Ascending aorta (tissue), 2 donors: ENCODE measurements around the gene BIRC5. TPM values are rescaled to one million over a fixed set of nuclear protein-coding genes. Genes with fewer than 3 reads are reported as not detected.

Experiments
- DNase-seq, 2 donors: peaks; one replicate each; pipeline ENCODE4 v3.0.0-alpha.2; 2019; ENCODE audit warnings: low spot score in 2 of 2
- H3K27ac ChIP-seq, 2 donors: fragments of 200-600 bp; sonication (generic); one replicate each; pipeline ENCODE4 v1.5.1; 2016 to 2017; ENCODE audit warnings: mild to moderate bottlenecking in 1 of 2
- H3K27me3 ChIP-seq: fragments of 200-600 bp; sonication (generic); one replicate; pipeline ENCODE4 v1.5.1; 2017
- H3K36me3 ChIP-seq, 2 donors: fragments of 200-600 bp; sonication (generic); one replicate each; pipeline ENCODE4 v1.5.1; 2016
- H3K4me1 ChIP-seq, 2 donors: fragments of 200-600 bp; sonication (generic); one replicate each; pipeline ENCODE4 v1.5.1; 2016 to 2017; ENCODE audit warnings: mild to moderate bottlenecking in 1 of 2
- H3K4me3 ChIP-seq, 2 donors: fragments of 200-600 bp; sonication (generic); one replicate each; pipeline ENCODE4 v1.5.1; 2016 to 2017; ENCODE audit warnings: mild to moderate bottlenecking in 1 of 2
- H3K9me3 ChIP-seq, 2 donors: fragments of 200-600 bp; sonication (generic); one replicate each; pipeline ENCODE4 v1.5.1; 2016
- CTCF ChIP-seq, 3 experiments: fragments of 200-600 bp in 2 of 3; fragments of 450-650 bp in 1 of 3; sonication (generic) in 2 of 3; IDR thresholded peaks; one replicate each; pipeline ENCODE4 v1.5.1; 2016 to 2019; ENCODE audit warnings: antibody characterized with exemption in 3 of 3, mild to moderate bottlenecking in 1 of 3, moderate library complexity in 1 of 3
- intact Hi-C: fragments of 100-400 bp; cut with DNase I; formaldehyde crosslinking; loops from one replicate; pipeline ENCODE4 v1.15.1; 2023
- total RNA-seq: library from RNA; depleted of rRNA; stranded (reverse); fragments of >200 nt; gene quantifications from one replicate; pipeline ENCODE4 v1.1.0, GENCODE V29; 2016

The BIRC5 gene
- total RNA-seq, 1 donor from 2014 or later, result 0.11 TPM

- no peak for TF ChIP-seq CTCF (IDR thresholded peaks at IDR 0.05)
- Histone ChIP-seq H3K36me3 (no peaks in the 10 kb centered on the region), H3K27me3 (peaks cover 8% of the 10 kb centered on the region), H3K9me3 (no peaks in the 10 kb centered on the region), H3K4me3 (no peak overlapping the region), H3K4me1 (no peaks in the 10 kb centered on the region), H3K27ac (no peak overlapping the region)
- intact Hi-C loops, result no loop called here
- DNase-seq, result no peak
These were observed 12.9 kb downstream of the BIRC5 start for GRCh38 chr17:78226759-78227454.

- Histone ChIP-seq H3K27me3 (peaks cover 13% of the 10 kb centered on the region), H3K4me3 (no peak overlapping the region), H3K4me1 (no peaks in the 10 kb centered on the region), H3K36me3 (no peaks in the 10 kb centered on the region), H3K9me3 (no peaks in the 10 kb centered on the region), H3K27ac (no peak overlapping the region)
- TF ChIP-seq CTCF (IDR thresholded peaks at IDR 0.05), result no peak
- intact Hi-C loops, result no loop called here
- no peak for DNase-seq
These were observed 13.4 kb downstream of the BIRC5 start for GRCh38 chr17:78227455-78227916.

GRCh38 chr17:78228176-78228575 is 14.1 kb downstream of the BIRC5 start:
- TF ChIP-seq CTCF (IDR thresholded peaks at IDR 0.05), result no peak
- H3K27me3 ChIP-seq, result peaks cover 15% of the 10 kb centered on the region
- no peaks in the 10 kb centered on the region for H3K9me3 ChIP-seq
- DNase-seq, result no peak
- H3K27ac ChIP-seq, result no peak overlapping the region
- intact Hi-C loops, result no loop called here
- no peaks in the 10 kb centered on the region for H3K36me3 ChIP-seq
- no peaks in the 10 kb centered on the region for H3K4me1 ChIP-seq
- no peak overlapping the region for H3K4me3 ChIP-seq

- DNase-seq, result no peak
- no peaks in the 10 kb centered on the region for H3K36me3 ChIP-seq
- H3K9me3 ChIP-seq, result no peaks in the 10 kb centered on the region
- no peaks in the 10 kb centered on the region for H3K4me1 ChIP-seq
- H3K27ac ChIP-seq, result no peak overlapping the region
- no peak for TF ChIP-seq CTCF (IDR thresholded peaks at IDR 0.05)
- H3K27me3 ChIP-seq, result peaks cover 15% of the 10 kb centered on the region
- H3K4me3 ChIP-seq, result no peak overlapping the region
- intact Hi-C loops, result no loop called here
These were observed 16.4 kb downstream of the BIRC5 start for GRCh38 chr17:78230252-78230962.

GRCh38 chr17:78230996-78231935 is 17.2 kb downstream of the BIRC5 start, which contains the start of gene TMEM235:
Gene TMEM235, plus strand, starts transcription at chr17:78231631. Its CDS starts 393 bp downstream, at chr17:78232024.
- no peaks in the 10 kb centered on the region for H3K36me3 ChIP-seq
- H3K9me3 ChIP-seq, result no peaks in the 10 kb centered on the region
- H3K27me3 ChIP-seq, result peaks cover 15% of the 10 kb centered on the region
- TF ChIP-seq CTCF (IDR thresholded peaks at IDR 0.05), result no peak
- H3K27ac ChIP-seq, result no peak within 1 kb of the TSS
- no peaks in the 10 kb centered on the region for H3K4me1 ChIP-seq
- intact Hi-C loops, result no loop called here
- DNase-seq, result no peak
- H3K4me3 ChIP-seq, result no peak within 1 kb of the TSS
